Globus pallidus (tissue), 1 donor: ENCODE measurements around the gene FAM53C.
"Not testable (repeated sequence)": the region's sequence is repeated elsewhere in the genome, so short reads cannot be mapped to it uniquely, and the experiment has no call there.

Experiments
- DNase-seq: peaks from one replicate; pipeline ENCODE4 v3.0.0-alpha.2; 2015; ENCODE audit warnings: low spot score

The FAM53C gene

GRCh38 chr5:138351517-138351916 lies 13.5 kb downstream of the FAM53C start:
- DNase-seq, result no peak

GRCh38 chr5:138352071-138352721 lies 14.1 kb downstream of the FAM53C start, which contains the start of gene KDM3B:
Gene KDM3B, plus strand, starts transcription at chr5:138352685. Its CDS starts 111 bp downstream, at chr5:138352796.
- peak; percentile 70 for DNase-seq

- peak; percentile 70 for DNase-seq
Observed at GRCh38 chr5:138352722-138353559, 14.9 kb downstream of the FAM53C start.

GRCh38 chr5:138353560-138354080 lies 15.6 kb downstream of the FAM53C start:
- DNase-seq, result no peak

- DNase-seq, result no peak
Observed at GRCh38 chr5:138354387-138354786, 16.3 kb downstream of the FAM53C start.

GRCh38 chr5:138354926-138355378 lies 16.9 kb downstream of the FAM53C start:
- peak; percentile 65 for DNase-seq

- no peak for DNase-seq
Observed at GRCh38 chr5:138359621-138360020, 21.6 kb downstream of the FAM53C start.

- no peak for DNase-seq
Observed at GRCh38 chr5:138360941-138361452, 22.9 kb downstream of the FAM53C start.

GRCh38 chr5:138364576-138364975 lies 26.5 kb downstream of the FAM53C start:
- no peak for DNase-seq

- DNase-seq, result no peak
Observed at GRCh38 chr5:138366632-138367382, 28.7 kb downstream of the FAM53C start.

GRCh38 chr5:138369261-138369660 lies 31.2 kb downstream of the FAM53C start:
- DNase-seq, result no peak

GRCh38 chr5:138369706-138370105 lies 31.6 kb downstream of the FAM53C start:
- DNase-seq, result no peak

GRCh38 chr5:138370537-138370936 lies 32.5 kb downstream of the FAM53C start:
- DNase-seq, result no peak

GRCh38 chr5:138371454-138371853 lies 33.4 kb downstream of the FAM53C start:
- no peak for DNase-seq

- no peak for DNase-seq
Observed at GRCh38 chr5:138372225-138372624, 34.2 kb downstream of the FAM53C start.

GRCh38 chr5:138372653-138373052 lies 34.6 kb downstream of the FAM53C start:
- DNase-seq, result no peak

- DNase-seq, result no peak
Observed at GRCh38 chr5:138382347-138382746, 44.3 kb downstream of the FAM53C start.

- DNase-seq, result peak; percentile 63
Observed at GRCh38 chr5:138385660-138386059, 47.6 kb downstream of the FAM53C start.

GRCh38 chr5:138386290-138386689 lies 48.2 kb downstream of the FAM53C start:
- peak; percentile 64 for DNase-seq

- no peak for DNase-seq
Observed at GRCh38 chr5:138389332-138389731, 51.3 kb downstream of the FAM53C start.

- not testable (repeated sequence) for DNase-seq
Observed at GRCh38 chr5:138389911-138390310, 51.8 kb downstream of the FAM53C start.

- DNase-seq, result peak; percentile 88
Observed at GRCh38 chr5:138391859-138392386, 53.9 kb downstream of the FAM53C start.
